Head of caudate nucleus (tissue), 42 donors: ENCODE measurements around the gene SDHD.

Experiments
- DNase-seq, 42 donors: peaks; one replicate each; pipeline versions ENCODE4 v3.0.0 to v3.0.0-alpha.2; 2020 to 2021; ENCODE audit warnings: mixed read lengths in 7 of 42
- intact Hi-C: fragments of 100-400 bp; cut with DNase I; formaldehyde crosslinking; loops from one replicate; pipeline ENCODE4 v1.15.0; 2022

Gene SDHD

DNA sequence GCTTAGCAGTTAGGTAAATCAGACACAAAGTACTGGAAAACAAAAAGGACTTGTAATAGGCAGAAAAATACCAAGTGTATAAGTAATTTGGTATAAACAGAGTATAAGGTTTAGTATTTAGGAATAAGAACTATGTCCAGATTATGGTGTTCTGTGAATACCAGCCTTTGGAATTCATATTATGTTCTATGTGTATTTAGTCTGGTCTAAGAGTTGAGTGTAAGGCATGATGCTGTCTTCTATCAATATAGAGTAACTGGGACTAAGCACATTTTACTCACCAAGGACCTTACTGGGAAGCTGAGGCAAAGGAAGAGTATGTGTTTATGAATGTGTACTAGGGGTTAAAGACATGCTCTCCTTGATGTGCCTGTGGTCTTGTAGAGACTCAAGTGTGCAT lies 9.5 kb downstream of the SDHD start:
- intact Hi-C loops: no loop called here
- DNase-seq: no peak

DNA sequence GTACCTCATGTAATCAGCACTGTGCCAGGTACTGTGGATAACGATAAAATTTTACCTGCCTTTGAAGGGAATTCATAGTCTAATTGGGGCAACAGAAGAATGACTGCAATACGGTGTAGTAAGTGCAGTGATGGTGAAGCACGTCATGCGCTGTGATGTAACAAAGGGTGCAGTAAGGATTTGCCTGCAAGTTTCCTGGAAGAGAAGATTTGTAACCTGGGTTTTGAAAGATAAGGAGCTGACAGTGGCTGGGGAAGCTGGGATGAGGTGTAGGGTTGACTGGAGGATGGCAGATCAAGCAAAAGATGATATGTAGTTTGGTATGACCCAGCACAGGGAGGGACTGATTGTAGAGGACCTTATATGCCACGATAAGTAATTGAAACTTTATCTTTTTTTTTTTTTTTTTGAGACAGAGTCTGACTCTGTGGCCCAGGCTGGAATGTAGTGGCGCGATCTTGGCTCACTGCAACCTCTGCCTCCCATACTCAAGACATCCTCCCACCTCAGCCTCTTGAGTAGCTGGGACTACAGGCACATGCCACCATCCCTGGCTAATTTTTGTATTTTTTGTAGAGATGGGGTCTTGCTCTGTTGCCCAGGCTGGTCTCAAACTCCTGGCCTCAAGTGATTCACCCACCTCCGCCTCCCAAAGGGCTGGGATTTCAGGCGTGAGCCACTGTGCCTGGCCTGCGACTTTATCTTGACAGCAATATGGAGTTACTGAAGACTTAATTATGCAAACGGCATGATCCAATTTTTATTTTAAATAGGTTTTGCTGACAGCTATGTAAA lies 11.3 kb downstream of the SDHD start:
- intact Hi-C loops: no loop called here
- no peak for DNase-seq

DNA sequence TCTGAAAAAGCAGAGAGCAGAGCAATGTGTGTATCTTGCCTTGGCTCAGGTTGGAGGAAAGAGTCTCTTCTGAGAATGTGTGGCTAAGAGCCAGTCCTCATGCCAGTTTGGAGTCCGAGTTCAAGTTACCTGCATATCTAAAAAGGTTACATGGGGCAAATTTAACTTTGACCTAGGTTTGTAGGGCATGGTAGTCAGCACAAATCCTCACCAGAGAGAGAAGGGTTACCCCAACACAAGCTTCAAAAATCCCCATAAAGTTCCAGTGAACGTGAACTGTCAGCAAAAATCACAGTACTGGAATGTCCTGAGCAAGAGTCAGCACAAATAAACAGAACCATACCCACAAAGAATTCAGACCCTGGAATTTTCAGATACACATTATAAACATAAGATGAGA lies 13.8 kb downstream of the SDHD start:
- no peak for DNase-seq
- intact Hi-C loops: no loop called here

DNA sequence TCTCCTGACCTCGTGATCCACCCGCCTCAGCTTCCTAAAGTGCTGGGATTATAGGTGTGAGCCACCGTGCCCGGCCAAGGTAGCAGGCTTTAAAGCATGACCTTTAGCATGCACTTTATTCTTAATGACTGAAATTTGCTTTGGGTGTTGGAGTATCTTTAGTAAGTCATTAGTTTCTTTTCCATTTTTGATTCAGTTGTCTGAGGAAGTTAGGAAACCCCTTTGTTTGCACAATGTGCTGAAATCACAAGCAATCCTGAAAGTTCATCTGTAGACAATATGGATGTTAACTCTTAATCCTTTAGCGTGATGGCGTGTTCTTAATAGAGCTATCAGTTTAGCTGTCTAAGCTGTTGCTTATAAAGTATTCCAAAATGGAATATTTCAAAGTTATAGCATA lies 16.8 kb downstream of the SDHD start:
- intact Hi-C loops: no loop called here
- DNase-seq: no peak

DNA sequence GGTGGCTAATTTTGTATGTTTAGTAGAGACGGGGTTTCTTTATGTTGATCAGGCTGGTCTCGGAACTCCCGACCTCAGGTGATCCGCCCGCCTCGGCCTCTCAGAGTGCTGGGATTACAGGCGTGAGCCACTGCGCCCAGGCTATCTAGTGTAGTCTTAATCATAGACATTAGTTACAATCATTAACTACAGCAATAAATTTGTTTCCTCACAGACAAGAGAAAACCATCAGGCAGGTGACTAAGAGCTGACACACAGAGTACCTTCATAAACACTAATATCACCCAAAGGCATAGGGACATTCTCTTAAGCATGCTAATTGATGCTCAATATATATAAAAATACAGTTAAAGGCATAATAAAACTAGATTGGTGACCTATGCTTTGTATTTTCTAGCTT lies 19.4 kb downstream of the SDHD start:
- DNase-seq: no peak
- intact Hi-C loops: no loop called here

DNA sequence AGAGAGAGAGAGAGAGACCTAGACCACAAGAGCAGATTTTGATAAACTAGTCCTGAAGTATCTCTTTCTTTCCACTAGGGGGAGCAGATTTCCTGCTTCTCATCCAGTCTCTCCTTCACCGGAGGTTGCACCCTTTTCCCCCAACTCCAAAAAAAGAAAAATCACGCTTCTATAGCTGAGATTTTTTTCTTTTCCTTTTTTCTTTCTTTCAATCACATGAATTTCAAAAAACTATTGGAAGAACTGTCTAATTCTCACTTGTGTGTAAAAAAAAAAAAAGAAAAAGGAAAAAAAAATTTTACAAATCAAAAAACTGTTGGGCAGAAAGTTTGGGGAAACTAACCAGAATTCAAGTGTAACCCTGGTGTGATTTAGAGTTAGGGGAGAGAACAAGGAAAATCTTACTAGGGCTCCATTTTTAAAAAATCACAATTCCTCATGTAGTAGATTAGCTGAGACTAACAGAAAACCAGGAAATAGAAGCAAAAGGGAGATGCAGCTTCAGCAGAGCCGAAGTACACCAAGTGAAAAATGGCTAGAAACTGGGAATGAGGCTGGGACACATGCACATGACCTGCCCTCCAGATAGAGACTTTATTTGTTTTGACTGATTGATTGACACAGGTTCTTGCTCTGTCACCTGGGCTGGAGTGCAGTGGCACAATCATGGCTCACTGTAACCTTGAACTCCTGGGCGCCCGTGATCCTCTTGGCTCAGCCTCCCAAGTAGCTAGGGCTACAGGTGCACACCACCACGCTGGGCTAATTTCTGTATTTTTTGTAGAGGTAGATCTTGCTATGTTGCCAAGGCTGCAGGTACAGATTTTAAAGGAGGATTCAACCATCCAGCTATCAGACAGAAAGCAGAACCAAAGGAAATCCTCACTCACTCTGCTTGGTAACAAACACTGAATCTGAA lies 27.1 kb downstream of the SDHD start:
- DNase-seq: peak in 11 of 42 donors; percentile 13 to 65 (median 27)
- intact Hi-C loops: loop anchor here (5.0 kb wide), 1 partner anchor 64 kb away; the partner anchor contains the start of gene BCO2

DNA sequence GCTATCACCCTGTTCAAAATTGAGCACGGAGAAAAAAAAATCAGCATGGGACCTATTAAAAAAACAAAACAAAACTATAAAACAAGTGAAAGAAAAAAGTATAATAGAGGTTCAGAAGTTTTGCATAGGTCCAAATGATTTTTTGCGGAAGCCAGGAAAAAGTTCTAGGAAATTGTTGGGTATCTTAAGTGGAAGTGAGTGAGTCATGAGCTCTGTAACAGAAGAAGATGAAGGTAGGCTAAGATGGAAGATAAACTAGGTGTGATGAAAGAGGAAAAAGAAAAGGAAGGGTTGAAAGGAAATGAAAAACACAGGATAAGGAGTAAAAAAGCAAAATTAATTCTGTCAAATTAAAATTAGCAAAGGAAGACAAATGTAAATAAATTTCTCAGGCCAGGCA lies 27.8 kb downstream of the SDHD start:
- intact Hi-C loops: loop anchor here (5.0 kb wide), 1 partner anchor 63 kb away; the partner anchor contains the start of gene BCO2
- no peak for DNase-seq

DNA sequence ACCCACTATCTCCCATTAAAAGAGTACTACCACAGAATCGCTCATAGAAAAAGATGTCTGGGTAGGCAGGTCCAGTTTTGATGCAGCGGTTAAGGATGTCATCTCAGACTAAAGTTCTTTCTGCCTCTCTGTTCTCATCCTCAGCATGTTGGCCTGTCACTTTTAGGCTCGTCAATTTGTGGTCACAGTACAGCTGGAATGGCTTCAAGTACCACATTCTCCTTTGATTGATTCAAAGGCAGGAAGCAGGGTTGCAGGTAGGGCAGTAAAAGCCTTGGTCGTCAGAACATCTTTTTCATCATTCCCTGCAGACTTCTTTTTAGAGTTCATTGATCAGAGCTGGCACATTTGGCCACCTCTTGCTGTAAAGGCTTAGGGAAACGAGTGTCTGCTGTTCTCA lies 28.7 kb downstream of the SDHD start:
- intact Hi-C loops: no loop called here

DNA sequence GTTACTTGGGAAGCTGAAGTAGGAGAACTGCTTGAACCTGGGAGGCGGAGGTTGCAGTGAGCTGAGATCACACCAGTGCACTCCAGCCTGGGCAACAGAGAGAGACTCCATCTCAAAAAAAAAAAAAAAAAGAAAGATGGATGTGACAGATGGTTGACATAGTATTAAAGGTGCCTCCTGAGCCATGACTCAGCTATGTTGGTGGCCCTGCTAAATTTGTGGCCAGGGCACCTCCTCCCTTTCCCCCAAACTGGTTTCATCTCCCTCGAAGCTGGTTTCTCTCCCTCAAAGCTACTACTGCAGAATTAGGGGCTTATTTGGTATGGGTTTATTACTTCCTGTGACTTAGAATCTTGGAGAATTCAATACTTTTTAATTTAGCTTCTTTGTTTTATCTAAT lies 31.5 kb downstream of the SDHD start:
- intact Hi-C loops: no loop called here
- DNase-seq: no peak

More for the DNA sequence above, 28.7 kb downstream of the SDHD start:
- DNase-seq: no peak

DNA sequence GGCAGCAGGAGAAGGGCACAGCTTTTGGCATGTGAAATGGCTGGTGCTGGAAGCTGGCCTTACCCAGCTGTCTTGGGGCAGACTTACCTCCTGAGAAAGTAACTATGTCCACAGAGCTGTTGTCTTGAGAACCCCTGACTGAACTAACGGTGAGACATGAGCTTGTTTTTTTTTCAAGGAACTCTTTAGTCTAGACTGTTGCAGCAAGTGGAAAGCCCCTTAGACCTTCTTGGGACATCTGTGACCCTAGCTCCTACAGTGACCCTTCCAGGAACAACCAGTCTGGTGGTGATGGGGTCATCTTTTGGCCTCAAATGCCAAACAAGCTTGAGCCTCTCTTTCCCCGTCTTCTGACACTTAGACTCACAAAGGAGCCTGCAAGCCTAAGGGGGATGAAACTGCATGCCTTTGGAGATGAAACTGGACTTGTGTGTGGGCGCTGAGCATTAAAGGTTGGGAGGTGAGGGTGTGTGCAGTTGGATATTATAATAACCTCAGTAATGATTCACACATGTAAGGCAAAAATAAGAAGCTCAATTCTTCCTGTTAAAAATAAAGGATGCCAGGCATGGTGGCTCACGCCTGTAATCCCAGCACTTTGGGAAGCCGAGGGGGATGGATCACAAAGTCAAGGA lies 35.4 kb downstream of the SDHD start:
- DNase-seq: no peak

DNA sequence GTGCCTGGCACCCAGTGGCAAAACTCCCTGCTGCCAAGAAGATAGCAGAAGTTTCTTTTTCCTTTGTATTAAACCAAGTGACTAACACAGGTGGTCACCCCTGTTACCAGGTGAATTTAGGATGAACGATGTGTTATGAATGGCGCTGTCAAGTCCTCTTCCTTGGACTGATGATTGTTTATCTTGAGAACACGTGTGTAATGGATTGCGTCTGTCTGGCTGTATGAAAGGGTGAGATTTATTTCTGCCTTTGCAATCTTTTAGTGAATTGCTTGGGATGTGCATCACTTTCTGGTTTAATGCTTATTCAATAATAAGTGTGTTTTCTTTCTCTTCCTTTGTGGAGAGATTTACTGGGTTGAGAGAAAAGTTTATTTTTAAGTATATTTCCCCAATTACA lies 36.5 kb downstream of the SDHD start:
- DNase-seq: no peak
- intact Hi-C loops: loop anchor here (5.0 kb wide), 1 partner anchor 44 kb away; the partner anchor contains the start of gene TEX12

More for the DNA sequence above, 35.4 kb downstream of the SDHD start:
- intact Hi-C loops: loop anchor here (5.0 kb wide), 1 partner anchor 45 kb away; the partner anchor contains the start of gene TEX12

DNA sequence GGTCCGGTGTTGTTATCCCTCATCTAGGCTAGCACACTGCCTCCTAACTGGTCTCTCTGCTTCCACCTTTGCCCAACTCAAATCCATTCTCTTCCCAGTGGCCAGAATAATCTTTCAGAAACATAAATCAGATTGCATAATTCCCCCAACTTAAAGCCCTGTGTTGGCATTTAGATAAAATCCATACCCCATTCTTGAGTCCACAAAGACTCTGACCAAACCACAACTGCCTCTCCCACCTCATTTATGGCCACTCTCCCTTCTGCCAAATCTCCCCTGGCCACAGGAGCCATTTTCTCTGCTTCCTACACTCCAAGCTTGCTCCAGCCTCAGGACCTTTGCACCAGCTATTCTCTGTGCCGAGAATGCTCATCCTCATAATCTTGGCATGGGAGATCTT lies 40.4 kb downstream of the SDHD start:
- intact Hi-C loops: no loop called here
- DNase-seq: no peak

DNA sequence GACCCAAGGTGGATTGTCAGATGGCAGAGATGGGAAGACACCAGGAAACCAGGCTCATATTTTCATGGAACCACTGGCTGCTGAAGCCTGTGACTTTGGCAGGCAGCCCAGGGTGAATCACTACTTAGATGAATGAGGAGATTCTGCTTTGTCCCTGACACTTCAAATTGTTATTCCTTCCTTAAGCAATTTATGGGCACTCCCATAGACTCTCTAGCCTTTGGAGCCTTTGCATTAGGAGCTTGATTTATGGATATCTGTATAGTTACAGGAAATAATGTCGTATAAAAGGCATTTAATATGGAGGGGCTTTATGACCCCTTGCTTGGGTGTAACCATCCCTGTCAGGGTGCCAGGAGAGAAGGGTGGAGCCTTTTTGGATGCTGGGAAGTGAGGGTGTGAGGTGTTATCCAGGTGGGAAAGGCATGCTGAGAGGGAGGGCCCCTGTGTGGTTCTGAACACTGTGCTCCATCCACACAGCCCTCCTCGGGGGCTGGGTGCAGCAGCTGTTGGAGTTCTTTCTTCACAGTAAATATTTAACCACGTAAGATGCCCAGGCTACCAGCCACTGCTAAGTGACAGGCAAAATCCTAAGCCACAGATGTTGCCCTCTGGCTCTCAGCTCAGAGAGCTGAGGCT lies 41.9 kb downstream of the SDHD start:
- intact Hi-C loops: no loop called here

DNA sequence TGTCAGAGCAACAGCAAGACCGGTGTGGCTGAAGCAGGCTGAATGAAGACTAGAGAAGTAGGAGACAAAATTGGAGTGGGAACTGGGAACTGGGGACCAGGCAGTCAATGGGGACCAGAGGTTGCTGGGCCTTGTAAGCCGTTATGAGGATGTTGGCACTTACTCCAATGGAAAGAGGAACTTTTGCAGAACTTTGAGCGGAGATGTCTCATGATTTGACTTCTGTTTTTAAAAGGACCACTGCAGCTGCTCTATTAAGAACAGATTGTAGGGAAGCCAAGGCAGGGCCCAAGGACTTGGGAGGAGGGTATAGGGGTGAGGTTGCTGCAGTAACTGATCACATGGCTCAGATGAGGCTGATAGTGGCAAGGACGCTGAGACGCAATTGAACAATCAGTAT lies 43.0 kb downstream of the SDHD start:
- intact Hi-C loops: no loop called here
- peak in 21 of 42 donors; percentile 6 to 53 (median 21) for DNase-seq

More for the DNA sequence above, 41.9 kb downstream of the SDHD start:
- peak in 37 of 42 donors; percentile 21 to 81 (median 49) for DNase-seq

DNA sequence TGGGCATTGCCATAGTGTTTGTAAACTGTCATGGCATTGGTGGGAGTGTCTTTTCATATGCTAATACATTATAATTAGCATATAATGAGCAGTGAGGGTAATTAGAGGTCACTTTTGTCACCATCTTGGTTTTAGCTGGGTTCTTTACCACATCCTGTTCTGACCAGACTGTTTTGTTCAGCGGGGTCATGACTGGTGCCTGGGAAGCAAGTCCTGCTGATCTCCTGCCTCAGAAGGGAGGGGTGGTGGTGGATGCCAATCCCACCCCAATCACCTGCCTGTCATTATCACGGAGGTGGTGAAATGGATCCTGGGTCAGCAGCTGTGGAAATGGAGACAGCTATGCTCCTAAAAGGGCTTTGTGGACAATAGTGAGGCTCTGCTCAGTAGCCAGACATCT lies 46.1 kb downstream of the SDHD start:
- intact Hi-C loops: no loop called here

DNA sequence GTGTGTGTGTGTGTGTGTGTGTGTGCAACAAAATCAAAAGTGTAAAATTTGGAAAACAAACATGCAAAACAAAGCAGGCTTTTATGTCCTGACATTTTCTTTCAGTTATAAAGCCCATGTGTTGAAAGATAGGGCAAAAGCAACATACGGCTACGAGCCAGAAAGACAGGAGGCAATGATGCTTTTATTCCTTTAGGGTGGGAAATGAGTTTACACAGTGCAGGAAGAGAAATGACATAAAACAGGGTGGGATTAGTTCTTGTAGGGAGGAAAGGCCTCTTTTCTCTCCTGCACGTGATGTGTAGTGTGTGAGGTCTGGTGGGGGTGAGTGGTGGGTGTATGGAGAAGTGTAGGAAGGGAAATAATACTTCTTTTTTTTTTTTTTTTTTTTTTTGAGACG lies 47.8 kb downstream of the SDHD start:
- intact Hi-C loops: no loop called here
- DNase-seq: no peak

More for the DNA sequence above, 46.1 kb downstream of the SDHD start:
- no peak for DNase-seq

DNA sequence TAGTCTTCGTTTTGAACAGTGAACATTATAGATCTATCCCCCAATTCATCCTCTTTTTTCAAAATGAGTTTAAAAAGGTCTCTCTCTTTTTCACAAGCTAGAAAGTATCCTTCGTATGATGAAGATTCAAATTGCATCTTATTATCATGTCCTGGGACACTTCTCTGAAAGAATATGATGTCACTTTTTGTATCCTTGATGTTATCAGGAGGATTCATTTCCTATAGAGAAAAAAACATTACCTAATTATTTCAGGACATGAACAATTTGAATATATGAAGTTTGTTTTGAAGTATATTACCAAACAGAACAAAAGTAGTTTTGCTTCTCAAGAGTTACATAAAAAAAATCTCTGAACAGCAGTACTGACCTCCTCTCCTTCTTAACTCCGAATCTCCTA lies 56.9 kb downstream of the SDHD start:
- intact Hi-C loops: no loop called here
- DNase-seq: no peak
